GM19035 (cell line): ENCODE data around the gene FHOD1.

Source experiments
- ATAC-seq: cut with Tn5 transposase; IDR thresholded peaks from one replicate; pipeline ENCODE4 v1.9.1; 2021; ENCODE audit not compliant: unreplicated experiment

Gene FHOD1

DNA sequence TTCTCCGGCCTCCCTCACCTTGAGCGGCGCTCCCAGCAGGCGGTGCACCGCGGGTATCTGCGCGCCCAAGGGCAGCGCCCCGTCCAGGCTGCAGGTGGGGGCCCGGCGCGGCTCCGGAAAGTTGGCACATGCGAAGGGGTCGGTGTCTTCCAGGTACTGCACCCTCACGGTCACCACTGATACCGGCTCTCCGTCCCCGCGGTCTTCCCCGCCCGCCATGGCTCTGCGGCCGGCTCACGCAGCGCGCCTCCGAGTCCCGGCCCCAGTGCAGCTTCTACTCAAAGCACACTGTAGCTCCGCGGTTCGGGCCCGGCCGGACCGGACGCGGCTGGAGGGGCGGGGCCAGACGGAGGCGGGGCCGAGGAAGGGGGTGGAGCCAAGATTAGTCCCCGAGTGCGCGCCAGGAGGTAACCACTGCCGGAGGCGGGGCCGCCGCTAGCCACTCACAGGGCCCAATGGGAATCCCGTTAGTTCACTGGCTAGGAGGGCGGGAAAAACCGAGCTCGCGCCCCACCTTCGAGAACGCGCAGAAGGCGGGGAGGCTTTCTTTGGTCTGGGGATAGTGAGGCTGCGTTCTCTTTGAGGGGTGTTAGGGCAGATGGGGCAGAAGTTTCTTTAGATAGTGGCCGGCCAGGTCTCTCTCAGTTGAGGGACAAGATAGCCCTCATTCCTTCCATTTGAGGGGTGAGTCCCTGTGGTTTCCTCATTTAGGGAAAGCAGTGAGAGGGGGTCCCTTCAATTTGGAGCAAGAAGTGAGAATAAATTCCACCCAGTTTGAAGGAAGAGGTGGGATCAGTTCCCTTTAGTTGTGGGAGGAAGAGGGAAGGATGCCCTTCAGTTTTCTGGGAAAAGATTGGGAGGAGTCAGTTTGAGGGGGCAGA is at the start of gene FHOD1:
Gene FHOD1, minus strand, starts transcription at position 290 of the 881 bp plus-strand sequence. Its CDS starts 71 bp downstream, at position 219.
- ATAC-seq, result peak; percentile 44

GRCh38 chr16:67296420-67296819 is 49.1 kb upstream of the FHOD1 start:
- no peak for ATAC-seq

- no peak for ATAC-seq
Measured at GRCh38 chr16:67294938-67295361, 47.7 kb upstream of the FHOD1 start.

DNA sequence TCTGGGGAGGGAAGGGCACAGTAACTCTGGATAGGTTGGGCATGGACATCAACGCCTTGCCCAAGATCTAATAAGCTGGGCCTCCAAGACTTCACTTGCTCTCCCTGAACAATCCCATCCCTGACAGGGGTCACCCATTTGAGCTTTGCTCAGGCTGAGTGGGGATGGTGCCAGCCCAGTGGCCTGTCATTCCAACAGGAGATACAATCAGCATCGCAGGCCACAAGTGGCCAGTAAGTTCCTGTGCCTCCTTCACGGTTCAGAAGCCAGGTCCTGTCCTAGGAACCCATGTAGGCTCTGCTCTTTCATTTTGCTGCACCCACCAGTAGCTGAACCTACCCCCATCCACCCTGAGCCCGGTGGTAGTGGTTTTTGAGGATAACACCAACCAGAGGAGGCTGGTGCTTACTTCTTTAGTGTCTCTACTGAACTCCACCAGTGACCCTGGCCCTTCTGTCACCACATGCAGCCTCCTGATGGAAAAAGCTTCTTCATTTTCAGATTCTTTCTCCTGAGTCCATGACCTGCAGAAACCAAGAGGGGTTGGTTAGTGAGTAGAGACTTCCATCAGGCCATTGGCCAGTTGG is 47.0 kb upstream of the FHOD1 start:
- no peak for ATAC-seq

GRCh38 chr16:67291461-67291860 is 44.2 kb upstream of the FHOD1 start:
- no peak for ATAC-seq

- ATAC-seq, result no peak
Measured at GRCh38 chr16:67287960-67288359, 40.7 kb upstream of the FHOD1 start.

DNA sequence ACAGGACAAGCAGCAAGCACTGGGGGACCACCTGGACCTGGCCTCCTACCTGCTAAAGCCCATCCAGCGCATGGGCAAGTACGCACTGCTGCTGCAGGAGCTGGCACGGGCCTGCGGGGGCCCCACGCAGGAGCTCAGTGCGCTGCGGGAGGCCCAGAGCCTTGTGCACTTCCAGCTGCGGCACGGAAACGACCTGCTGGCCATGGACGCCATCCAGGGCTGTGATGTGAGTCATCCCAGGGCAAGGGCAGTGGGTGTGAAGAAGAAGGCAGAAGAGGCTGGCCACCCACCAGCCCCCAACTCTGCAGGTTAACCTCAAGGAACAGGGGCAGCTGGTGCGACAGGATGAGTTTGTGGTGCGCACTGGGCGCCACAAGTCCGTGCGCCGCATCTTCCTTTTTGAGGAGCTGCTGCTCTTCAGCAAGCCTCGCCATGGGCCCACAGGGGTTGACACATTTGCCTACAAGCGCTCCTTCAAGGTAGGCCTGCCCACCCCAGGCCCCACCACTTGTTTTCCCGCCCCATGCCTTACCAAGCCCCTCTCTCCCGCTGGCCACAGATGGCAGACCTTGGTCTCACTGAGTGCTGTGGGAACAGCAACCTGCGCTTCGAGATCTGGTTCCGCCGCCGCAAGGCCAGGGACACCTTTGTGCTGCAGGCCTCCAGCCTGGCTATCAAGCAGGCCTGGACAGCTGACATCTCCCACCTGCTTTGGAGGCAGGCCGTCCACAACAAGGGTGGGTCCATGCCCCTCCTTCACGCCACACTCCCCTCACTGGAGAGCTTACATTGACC is 39.4 kb upstream of the FHOD1 start:
- ATAC-seq, result no peak

DNA sequence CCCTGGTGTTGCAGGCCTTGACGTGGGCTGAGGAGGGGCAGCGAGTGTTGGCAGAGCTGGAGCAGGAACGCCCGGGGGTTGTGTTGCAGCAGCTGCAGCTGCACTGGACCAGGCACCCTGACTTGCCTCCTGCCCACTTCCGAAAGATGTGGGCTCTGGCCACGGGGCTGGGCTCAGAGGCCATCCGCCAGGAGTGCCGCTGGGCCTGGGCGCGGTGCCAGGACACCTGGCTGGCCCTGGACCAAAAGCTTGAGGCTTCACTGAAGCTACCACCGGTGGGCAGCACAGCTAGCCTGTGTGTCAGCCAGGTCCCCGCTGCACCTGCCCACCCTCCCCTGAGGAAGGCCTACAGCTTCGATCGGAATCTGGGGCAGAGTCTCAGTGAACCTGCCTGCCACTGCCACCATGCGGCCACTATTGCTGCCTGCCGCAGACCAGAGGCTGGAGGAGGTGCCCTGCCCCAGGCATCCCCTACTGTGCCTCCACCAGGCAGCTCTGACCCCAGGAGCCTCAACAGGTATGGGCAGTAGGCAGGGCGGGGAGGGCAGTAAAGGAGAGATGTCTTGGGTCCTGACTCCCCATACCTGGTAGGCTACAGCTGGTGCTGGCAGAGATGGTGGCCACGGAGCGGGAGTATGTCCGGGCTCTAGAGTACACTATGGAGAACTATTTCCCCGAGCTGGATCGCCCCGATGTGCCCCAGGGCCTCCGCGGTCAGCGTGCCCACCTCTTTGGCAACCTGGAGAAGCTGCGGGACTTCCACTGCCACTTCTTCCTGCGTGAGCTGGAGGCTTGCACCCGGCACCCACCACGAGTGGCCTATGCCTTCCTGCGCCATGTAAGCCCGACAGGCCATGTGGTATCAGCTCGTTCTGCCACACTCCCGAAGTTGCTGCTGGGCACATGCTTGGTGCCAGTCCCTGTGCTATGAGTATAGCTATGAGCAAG is 37.7 kb upstream of the FHOD1 start:
- ATAC-seq, result no peak

GRCh38 chr16:67283826-67284555 is 36.7 kb upstream of the FHOD1 start:
- ATAC-seq, result no peak

DNA sequence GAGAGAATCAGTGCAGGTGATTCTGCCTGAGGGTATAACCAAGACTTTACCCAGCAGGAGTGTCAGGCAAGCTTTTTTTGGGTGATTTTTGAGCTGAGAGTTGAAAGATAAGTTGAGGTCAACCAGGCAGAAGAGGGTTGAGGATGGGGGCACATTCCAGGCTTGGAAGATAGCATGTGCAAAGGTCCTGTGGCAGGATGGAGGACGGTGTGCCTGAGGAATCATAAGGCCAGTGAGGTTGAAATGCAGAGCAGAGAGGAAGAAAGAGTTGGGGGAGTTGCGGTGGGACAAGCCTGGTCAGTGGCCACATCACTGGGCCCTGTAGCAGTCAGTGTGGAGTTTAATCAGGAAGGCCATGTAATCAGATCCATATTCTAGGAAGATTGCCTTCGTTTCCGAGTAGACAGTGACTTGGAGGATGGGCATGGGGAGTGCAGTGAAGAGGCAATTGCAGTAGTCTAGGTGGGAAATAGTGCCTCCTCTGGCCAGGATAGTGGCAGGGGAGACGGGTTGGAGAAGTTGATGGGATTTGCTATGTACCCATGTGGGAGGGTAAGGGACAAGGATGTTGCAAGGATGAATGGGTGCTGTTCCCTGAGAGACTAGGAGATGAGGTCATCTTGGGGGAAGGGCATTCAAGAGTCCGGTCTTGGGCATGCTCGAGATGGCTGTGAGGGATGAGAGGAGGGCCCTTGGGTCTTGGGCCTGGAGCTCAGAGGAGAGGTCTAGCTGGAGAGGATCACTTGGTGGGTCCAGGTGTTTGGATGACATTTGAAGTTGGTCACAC is 36.0 kb upstream of the FHOD1 start:
- no peak for ATAC-seq

- ATAC-seq, result no peak
Measured at GRCh38 chr16:67282447-67282805, 35.1 kb upstream of the FHOD1 start.

DNA sequence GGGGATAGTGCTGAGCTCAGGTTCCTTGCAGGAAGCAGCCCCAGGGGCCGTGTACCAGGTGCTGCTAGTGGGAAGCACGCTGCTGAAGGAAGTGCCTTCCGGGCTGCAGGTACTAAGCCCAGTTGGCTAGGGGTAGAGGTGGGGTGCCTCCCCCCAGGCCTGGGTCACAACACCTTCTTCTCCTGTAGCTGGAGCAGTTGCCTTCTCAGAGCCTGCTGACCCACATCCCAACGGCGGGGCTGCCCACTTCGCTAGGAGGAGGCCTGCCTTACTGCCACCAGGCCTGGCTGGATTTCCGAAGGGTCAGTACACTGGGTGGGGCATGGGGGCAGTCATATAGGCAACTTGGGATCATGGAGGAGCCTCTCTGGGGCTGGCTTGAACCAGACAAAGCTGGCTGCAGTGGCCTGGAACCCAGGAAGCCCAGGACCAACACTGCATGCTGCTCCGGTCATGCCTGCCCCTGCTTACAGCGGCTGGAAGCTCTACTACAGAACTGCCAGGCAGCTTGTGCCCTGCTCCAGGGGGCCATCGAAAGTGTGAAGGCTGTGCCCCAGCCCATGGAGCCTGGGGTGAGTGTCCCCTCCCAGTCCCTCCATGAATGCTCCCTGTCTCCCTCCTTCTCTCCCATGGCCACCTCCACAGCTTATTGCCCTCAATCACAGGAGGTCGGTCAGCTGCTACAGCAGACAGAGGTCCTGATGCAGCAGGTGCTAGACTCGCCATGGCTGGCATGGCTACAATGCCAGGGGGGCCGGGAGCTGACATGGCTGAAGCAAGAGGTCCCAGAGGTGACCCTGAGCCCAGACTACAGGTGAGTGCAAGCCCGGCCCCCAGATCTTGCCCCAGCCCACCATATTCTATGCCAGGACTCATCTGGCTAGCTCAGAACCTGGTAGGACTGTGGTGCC is 34.5 kb upstream of the FHOD1 start:
- no peak for ATAC-seq

- ATAC-seq, result no peak
Measured at GRCh38 chr16:67280090-67281015, 33.1 kb upstream of the FHOD1 start.

GRCh38 chr16:67279296-67280089 is 32.2 kb upstream of the FHOD1 start, which contains the start of gene PLEKHG4:
PLEKHG4 (plus strand) TSS chr16:67279532; CDS start chr16:67280045, 513 bp downstream.
- peak; percentile 77 for ATAC-seq

DNA sequence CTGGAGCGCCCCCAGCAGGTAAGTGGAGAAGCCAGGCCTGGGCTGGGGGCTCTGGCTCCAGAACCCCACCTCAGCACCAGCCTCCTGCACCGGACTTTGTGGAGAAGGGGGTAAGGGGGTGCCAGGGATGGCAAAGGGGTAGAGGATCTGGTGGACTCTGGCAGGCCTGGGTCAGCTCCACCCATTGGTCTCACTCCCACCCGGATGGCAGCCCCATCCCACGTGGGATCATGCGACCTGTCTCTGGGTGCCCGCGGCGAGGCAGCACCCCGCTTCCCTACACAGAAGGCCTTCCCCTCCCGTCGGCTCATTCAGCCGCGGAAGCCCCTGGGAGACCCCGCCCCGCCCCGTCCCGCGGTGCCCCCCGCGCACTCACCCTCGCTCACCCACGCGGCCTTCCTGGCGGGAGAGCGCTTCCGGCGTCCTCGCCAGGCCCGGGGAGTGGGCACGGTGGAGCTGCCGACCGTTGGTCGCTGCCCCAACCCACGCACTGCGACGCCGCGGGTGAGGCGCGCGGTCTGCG is 31.6 kb upstream of the FHOD1 start:
- ATAC-seq, result peak; percentile 48
